Effector CD4-positive, alpha-beta T cell (primary cell): Measurements from ENCODE around the gene LAMB1. TPM values are rescaled to one million over a fixed set of nuclear protein-coding genes. Genes with fewer than 3 reads are reported as not detected.
"Not testable (repeated sequence)": the region's sequence is repeated elsewhere in the genome, so short reads cannot be mapped to it uniquely, and the experiment has no call there.

Experiments
- DNase-seq: peaks from one replicate; pipeline ENCODE4 v3.0.0-alpha.2; 2020
- total RNA-seq: gene quantifications from one replicate; lab custom pipeline; 2026; lab: John Stamatoyannopoulos, UW

LAMB1 gene
- not detected for total RNA-seq

- no peak for DNase-seq
Observed at GRCh38 chr7:108002726-108003598, at the start of gene LAMB1. Gene LAMB1 (minus strand): TSS chr7:108003161. CDS start chr7:108002885, 276 bp downstream.

- DNase-seq = no peak
Observed at GRCh38 chr7:108051454-108051853, 48.5 kb upstream of the LAMB1 start.

DNA sequence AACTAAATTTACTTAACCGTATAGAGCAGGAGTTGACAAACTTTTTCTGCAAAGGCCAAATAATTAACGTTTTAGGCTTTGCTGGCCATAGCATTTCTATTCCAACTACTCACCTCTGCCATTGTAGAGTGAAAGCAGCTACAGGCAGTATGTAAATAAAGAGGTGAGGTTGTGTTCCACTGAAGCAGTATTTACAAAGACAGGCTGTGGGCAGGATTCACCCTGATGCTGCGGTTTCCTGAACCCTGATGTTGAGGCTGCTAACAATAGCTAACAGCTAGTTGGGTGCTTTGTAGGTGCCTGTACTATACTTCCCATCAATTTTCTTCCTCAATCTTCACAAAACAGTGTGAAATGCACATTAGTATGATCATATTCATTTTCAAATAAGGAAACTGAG is 47.0 kb upstream of the LAMB1 start:
- DNase-seq = no peak

GRCh38 chr7:108048422-108048821 is 45.5 kb upstream of the LAMB1 start:
- DNase-seq = no peak

DNA sequence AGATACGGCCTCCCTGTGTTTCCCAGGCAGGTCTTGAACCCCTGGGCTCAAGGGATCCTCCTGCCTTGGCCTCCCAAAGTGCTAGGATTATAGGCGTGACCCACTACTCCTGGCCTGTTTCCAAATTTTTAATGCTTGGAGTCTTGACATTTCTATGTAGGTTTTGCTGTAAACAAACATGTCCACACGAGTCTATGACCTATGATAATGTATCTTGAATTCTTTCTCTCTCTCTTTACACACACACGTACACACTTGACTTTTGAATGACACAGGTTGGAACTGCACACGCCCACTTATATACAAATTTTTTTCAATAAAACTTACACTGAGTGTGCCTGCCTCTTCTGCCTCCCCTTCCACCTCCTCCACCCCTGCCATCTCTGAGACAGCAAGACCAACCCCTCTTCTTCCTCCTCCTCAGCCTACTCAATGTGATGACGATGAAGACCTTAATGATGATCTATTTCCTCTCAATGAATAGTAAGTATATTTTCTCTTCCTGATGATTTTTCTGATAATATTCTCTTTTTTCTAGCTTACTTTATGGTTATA is 44.1 kb upstream of the LAMB1 start:
- no peak for DNase-seq

GRCh38 chr7:108045669-108046068 is 42.7 kb upstream of the LAMB1 start:
- no peak for DNase-seq

- no peak for DNase-seq
Observed at GRCh38 chr7:108045154-108045553, 42.2 kb upstream of the LAMB1 start.

DNA sequence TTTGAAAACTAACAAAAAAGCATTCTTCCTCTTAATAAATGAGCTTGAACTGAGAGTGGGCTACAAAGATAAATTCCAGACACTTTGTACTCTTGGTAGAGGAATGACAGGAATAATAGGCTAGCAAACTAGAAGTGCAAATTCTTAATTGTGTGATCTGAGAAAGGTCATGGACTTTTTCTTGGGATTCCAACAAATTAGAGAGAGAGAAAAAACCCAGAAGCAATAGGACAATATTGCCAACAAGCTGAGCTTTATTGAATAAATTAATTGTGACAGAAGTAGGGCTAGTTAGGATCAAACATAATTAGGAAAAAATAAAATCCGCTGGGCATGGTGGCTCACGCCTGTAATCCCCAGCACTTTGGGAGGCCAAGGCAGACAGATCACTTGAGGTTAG is 41.4 kb upstream of the LAMB1 start:
- DNase-seq = no peak

DNA sequence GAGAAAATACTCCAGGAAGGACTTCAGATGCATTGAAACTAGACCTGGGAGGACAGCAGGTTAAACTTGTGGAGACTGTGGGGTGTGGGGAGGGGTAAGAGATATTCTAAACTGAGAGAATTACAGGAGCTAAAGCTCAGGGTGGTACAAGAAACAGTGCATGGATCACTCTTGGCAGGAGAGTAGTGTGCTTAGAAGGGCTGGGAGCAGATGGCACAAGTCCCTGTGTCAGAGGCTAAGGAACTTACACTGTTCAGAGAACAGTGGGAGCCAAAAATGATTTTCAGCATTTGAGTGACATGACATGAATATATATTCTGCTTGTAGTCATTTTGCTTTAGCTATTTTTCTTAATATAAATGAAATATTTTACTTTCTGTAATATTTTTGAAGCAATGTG is 36.0 kb upstream of the LAMB1 start:
- DNase-seq = no peak

DNA sequence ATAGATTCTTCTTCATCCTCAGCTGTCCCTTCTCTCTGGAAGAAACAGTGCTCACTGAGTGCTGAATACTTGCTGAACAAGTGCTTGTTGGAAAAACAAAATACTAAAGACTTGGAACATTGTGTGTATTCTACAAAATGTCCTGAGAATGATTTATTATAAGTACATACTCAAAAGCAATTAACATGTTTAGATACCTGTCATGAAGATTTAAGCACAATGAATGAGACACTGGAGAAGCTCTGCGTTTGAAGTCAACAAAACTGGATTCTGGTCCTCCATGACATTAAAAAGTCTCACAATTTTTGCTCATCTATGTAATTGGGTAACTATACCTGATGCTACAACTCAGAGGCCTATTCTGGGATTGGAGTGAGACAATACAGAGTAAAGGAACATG is 34.8 kb upstream of the LAMB1 start:
- no peak for DNase-seq

DNA sequence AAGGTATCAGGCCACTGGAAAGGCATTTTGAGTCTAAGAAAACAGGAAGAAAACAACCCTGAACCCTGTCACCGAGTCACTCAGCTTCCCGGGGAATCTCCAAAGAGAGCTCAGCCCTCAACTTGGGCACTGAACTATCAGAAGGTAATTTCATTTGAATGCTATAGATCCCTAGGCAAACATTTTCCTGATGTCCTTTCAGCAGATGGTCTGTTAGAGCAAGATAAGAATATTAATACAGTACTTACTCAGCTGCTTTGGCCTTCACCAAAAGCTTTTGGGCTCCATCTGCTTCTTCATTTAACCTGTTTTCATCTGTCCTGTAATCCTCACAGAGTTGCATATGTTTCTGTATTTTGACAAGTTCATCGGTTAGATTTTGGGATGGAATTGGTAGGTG is 34.2 kb upstream of the LAMB1 start:
- no peak for DNase-seq

GRCh38 chr7:108034586-108034985 is 31.6 kb upstream of the LAMB1 start:
- no peak for DNase-seq

DNA sequence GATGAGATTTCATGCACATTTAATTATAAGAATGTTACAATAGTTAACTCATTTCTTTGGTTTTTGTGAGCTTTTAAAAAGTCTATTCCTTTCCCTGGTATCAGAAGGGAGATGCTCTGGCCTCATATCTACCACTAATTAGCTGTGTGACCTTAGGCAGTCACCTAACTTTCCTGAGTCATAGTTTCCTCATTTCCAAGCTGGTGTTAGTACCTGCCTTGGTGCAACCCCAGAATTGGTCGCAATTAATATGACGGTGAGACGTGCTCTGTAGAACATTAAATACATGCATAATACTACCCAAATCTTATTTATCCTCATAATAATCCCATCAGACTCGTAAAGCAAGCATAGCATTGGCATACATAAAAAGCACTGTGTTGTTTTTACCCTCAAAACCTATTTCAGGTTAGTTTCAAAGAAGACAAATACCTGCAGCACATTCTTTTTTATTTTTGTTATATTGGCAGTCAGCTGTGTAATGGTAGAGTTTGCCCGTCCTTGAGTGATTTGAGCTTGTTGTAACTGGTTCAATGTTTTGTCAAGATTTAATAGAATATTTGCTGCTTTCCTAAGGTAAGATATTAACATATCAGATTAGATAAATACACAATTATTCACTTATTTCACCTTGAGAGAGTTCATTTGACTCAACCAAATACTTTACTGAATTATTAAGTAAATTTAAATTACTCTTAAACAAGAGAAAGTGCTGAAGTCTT is 31.0 kb upstream of the LAMB1 start:
- no peak for DNase-seq

DNA sequence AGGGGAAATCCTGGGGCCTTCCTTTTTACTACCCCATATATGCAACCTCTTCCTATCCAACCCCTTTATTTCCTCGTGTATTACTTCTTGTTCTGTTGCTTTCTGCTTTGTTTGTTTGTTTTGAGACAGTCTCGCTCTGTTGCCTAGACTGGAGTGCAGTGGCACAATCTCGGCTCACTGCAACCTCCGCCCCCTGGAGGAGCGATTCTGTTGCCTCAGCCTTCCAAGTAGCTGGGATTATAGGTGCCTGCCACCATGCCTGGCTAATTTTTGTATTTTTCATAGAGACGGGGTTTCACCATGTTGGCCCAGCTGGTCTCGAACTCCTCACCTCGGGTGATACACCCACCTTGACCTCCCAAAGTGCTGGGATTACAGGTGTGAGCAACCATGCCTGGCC is 30.3 kb upstream of the LAMB1 start:
- not testable (repeated sequence) for DNase-seq

DNA sequence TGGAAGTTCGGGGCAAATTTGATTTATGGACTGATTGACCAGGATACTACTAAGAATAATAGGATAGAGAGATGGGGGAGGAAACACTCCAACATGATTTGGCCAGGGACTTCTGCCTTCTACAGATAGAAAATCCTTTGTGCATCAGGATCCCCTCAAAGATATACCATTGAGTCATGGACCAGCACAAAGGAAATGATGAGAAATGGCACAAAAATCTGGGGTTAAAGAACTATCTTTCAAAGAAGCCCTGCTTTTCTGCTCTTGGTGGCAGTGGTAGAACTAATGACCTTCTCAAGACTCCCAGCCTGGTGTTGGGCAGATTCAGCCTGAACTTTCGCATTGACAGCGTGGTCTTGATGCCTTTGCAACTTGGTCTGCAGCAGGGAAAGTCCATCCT is 27.6 kb upstream of the LAMB1 start:
- DNase-seq = no peak

GRCh38 chr7:108029034-108029433 is 26.1 kb upstream of the LAMB1 start:
- no peak for DNase-seq

DNA sequence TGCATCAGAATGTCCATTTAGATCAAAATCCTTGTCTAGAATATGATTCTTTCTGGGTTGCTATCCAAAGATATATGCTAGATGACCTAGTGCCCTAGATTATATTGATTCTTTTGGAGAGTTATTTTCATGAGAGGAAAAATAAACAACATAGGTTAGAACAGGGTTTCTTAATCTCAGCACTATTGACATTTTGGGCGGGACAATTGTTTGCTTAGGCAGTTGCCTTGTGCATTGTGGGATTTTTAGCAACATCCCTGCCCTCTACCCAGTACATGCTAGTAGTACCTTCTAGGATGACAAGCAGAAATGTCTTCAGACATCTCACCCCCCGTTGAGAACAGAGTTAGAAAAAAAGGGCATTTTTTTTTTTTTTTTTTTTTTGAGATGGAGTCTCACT is 25.1 kb upstream of the LAMB1 start:
- DNase-seq = no peak

DNA sequence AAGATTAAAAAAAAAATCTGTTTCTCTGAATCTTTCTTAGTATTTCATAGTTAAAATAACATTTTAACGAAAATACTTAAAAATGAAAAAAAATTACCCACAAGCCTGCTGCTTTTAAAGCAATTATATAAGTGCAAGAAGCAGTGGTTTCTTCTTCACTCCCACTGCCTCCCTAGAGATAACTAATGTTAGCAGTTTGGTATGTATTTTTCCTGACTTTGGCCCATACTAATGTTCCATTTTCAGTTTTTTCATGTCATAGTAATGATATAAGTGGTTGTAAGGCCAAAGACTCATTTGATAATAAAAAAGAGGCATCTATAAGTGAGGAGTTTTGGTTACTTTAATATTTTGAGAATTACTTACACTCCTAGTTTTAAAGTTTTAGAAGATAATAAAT is 24.3 kb upstream of the LAMB1 start:
- no peak for DNase-seq

DNA sequence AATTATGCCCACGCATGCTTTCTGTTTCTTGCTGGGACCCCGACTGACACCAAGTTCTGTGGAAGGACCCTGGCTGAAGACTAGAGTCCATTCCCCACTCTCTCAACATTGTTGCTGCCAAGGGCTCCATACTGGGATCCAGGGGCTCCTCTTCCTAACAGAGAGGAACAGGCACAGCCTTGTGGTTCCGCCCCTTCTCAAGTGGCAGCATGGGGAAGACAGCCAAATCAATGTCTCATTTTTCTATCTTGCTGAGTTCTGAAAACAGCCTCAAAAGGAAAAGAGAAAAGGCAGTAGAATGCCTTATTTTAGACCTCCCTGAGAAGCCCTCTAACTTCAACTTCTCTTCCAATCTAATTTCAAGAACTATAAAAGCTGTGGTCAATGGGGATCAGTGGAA is 23.7 kb upstream of the LAMB1 start:
- DNase-seq = no peak

- DNase-seq = no peak
Observed at GRCh38 chr7:108026116-108026515, 23.2 kb upstream of the LAMB1 start.

- DNase-seq = no peak
Observed at GRCh38 chr7:108024538-108024937, 21.6 kb upstream of the LAMB1 start.

GRCh38 chr7:108020585-108020984 is 17.6 kb upstream of the LAMB1 start:
- no peak for DNase-seq

DNA sequence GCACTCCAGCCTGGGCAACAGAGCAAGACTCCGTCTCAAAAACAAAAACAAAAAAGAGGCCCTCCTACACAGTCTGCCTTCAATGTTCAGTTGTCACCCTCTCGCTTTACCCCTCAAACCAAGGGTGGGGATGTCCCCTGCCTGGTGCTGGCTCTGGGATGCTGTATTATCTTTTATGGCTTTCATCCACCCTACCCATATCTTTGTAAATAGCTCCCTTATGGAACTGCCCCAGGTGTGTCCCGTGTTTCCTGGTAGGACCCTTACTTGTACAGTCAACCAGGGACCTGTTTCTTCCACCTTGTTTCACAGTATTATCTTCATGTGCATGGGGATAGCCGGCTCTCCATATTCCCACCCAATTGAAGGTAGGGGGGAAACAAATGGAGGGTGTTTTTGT is 15.7 kb upstream of the LAMB1 start:
- DNase-seq = no peak

GRCh38 chr7:108017776-108018151 is 14.8 kb upstream of the LAMB1 start:
- DNase-seq = no peak
